HG03575 (cell line): Measurements from ENCODE around the gene NDUFA6.
"Not testable (repeated sequence)": the region's sequence is repeated elsewhere in the genome, so short reads cannot be mapped to it uniquely, and the experiment has no call there.

Experiments
- ATAC-seq: cut with Tn5 transposase; IDR thresholded peaks from one replicate; pipeline ENCODE4 v1.9.1; 2021; ENCODE audit not compliant: unreplicated experiment, insufficient number of reproducible peaks, low FRiP score; ENCODE audit errors: extremely low read depth

Gene NDUFA6

DNA sequence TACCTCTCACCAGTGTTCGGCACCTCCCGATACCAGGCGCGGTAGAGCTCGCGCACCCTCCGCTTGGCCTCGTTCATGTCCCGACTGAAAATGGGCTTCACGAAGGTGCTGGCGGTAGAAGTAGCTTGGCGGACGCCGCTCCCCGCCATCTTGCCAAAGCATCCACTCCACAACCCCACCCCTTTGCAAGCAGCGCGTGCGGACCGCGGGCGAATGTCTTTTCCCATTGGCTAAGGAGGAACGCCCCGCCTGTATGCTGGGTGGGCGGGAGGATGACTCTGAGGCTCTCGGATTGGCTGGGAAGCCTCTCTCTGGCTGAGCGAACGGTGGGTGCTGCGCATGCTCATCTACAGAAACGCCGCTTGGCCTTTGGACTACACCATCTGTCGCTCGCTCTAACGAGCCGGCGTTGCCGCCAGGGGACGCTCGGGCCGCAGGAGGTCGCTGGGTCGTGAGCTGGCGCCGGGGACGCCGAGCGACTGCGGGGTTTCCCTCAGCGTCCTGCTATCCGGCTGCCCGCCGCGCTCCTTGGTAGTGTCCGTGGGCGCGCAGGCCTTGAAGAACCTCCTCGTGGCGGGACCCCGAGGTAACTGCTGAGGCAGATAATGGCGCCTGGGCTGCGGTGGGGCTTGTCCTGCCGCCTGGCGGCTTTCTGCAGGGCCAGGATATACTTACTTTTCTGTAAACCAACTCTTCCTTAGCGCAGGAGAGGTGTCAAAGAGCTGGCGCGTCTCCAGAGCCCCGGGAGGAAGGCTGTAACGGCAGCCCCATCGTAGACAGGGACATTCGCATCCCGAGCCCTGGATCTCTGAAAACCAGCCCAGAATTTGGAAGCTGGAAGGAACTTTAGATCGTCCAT is at the start of gene NDUFA6:
NDUFA6 (minus strand) TSS at position 177 of the 859 bp plus-strand sequence; CDS start at position 149, 28 bp downstream.
- ATAC-seq, result peak; percentile 81

- not testable (repeated sequence) for ATAC-seq
These were observed 49.6 kb upstream of the NDUFA6 start for GRCh38 chr22:42140153-42140552.

DNA sequence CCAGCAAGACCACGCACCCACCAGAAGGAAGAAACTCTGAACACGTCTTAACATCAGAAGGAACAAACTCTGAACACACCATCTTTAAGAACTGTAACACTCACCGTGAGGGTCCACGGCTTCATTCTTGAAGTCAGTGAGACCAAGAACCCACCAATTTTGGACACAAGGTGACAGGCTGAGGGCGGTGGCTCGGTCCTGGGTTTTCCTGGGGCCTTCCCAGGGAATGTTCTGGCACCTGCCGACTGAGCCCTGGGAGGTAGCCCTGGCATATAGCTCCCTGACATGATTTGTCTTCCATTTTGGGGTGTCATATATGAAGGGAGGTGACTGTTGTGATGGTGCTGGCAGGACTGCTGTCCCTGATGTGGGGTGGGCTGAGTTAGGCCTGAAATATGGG is 48.9 kb upstream of the NDUFA6 start:
- ATAC-seq, result not testable (repeated sequence)

DNA sequence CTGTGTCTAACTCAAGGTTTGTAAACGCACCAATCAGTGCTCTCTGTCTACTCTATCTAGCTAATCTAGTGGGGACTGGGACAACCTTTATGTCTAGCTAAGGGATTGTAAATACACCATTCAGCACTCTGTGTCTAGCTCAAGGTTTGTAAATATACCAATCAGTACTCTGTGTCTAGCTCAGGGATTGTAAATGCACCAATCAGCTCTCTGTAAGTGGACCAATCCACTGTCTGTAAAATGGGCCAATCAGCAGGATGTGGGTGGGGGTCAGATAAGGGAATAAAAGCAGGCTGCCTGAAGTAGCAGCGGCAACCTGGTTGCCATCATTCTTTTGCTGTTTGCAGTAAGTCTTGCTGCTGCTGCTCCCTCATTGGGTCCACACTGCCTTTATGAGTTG is 48.4 kb upstream of the NDUFA6 start:
- ATAC-seq, result no peak

DNA sequence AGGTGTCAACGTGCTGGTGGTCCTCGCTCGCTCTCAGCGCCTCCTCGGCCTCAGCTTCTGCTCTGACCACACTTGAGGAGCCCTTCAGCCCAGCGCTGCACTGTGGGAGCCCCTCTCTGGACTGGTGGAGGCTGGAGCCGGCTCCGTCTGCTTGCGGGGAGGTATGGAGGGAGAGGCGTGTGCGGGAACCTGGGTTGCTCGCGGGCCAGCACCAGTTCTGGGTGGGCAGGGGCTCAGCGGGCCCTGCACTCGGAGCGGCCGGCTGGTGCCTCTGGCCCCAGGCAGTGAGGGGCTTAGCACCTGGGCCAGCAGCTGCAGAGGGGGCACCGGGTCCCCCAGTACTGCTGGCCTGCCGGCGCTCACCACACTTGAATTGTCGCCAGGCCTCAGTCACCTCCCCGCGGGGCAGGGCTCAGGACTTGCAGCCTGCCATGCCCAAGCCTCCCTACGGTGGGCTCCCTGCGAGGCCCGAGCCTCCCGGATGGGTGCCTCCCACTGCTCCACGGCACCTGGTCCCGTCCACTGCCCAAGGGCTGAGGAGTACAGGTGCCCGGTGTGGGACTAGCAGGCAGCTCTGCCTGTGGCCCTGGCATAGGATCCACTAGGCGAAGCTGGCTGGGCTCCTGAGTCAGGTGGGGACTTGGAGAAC is 47.7 kb upstream of the NDUFA6 start:
- no peak for ATAC-seq

GRCh38 chr22:42135688-42136087 is 45.1 kb upstream of the NDUFA6 start:
- not testable (repeated sequence) for ATAC-seq

GRCh38 chr22:42134100-42135020 is 43.8 kb upstream of the NDUFA6 start:
- ATAC-seq, result no peak

- ATAC-seq, result no peak
These were observed 41.9 kb upstream of the NDUFA6 start for GRCh38 chr22:42132457-42132856.

- ATAC-seq, result no peak
These were observed 41.0 kb upstream of the NDUFA6 start for GRCh38 chr22:42131562-42131961.

GRCh38 chr22:42130639-42131431 is 40.3 kb upstream of the NDUFA6 start, which contains the start of gene CYP2D6:
Gene CYP2D6 (minus strand): TSS chr22:42130810. CDS start chr22:42130791, 19 bp downstream.
- not testable (repeated sequence) for ATAC-seq

DNA sequence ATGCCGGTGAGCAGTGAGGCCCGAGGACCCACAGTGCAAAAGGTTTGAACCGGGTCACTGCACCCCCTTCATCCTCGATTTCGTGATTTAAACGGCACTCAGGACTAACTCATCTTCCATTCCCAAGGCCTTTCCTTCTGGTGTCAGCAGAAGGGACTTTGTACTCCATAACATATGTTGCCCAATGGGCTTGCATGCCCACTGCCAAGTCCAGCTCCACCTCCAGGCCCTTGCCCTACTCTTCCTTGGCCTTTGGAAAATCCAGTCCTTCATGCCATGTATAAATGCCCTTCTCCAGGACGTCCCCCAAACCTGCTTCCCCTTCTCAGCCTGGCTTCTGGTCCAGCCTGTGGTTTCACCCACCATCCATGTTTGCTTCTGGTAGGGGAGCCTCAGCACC is 39.6 kb upstream of the NDUFA6 start:
- not testable (repeated sequence) for ATAC-seq

GRCh38 chr22:42128776-42129694 is 38.5 kb upstream of the NDUFA6 start:
- ATAC-seq, result not testable (repeated sequence)

DNA sequence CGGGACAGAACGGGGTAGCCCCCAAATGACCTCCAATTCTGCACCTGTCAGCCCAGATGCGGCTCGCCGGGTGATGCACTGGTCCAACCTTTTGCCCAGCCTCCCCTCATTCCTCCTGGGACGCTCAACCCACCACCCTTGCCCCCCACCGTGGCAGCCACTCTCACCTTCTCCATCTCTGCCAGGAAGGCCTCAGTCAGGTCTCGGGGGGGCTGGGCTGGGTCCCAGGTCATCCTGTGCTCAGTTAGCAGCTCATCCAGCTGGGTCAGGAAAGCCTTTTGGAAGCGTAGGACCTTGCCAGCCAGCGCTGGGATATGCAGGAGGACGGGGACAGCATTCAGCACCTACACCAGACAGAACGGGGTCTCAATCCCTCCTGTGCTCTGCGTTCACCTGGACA is 37.4 kb upstream of the NDUFA6 start:
- ATAC-seq, result not testable (repeated sequence)

- no peak for ATAC-seq
These were observed 37.0 kb upstream of the NDUFA6 start for GRCh38 chr22:42127606-42128005.

GRCh38 chr22:42123529-42123928 is 33.0 kb upstream of the NDUFA6 start:
- ATAC-seq, result not testable (repeated sequence)

- not testable (repeated sequence) for ATAC-seq
These were observed 29.9 kb upstream of the NDUFA6 start for GRCh38 chr22:42120231-42121021.
